DOHH2 (cell line): ENCODE data around the gene KIF5B.

ENCODE experiments used
- EZH2phosphoT487 ChIP-seq: fragments of 200-600 bp; sonication (generic); IDR thresholded peaks from 2 replicates; pipeline ENCODE4 v1.6.1; 2017; ENCODE audit warnings: borderline replicate concordance, mild to moderate bottlenecking, antibody characterized with exemption, low read length, moderate library complexity, mixed read lengths
- TF ChIP-seq, protein P1 (sequence below): fragments of 200-600 bp; sonication (generic); IDR thresholded peaks from one replicate; pipeline ENCODE4 v1.5.1; 2014; ENCODE audit warnings: antibody characterized with exemption, mild to moderate bottlenecking, low read depth, low read length; ENCODE audit not compliant: poor library complexity, severe bottlenecking

- TF ChIP-seq, protein P1, sequence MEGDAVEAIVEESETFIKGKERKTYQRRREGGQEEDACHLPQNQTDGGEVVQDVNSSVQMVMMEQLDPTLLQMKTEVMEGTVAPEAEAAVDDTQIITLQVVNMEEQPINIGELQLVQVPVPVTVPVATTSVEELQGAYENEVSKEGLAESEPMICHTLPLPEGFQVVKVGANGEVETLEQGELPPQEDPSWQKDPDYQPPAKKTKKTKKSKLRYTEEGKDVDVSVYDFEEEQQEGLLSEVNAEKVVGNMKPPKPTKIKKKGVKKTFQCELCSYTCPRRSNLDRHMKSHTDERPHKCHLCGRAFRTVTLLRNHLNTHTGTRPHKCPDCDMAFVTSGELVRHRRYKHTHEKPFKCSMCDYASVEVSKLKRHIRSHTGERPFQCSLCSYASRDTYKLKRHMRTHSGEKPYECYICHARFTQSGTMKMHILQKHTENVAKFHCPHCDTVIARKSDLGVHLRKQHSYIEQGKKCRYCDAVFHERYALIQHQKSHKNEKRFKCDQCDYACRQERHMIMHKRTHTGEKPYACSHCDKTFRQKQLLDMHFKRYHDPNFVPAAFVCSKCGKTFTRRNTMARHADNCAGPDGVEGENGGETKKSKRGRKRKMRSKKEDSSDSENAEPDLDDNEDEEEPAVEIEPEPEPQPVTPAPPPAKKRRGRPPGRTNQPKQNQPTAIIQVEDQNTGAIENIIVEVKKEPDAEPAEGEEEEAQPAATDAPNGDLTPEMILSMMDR = no peak
- TF ChIP-seq EZH2phosphoT487 = no peak
Measured at GRCh38 chr10:32077896-32078485, 21.8 kb upstream of the KIF5B start.
